Amygdala (tissue), 56 donors: Measurements from ENCODE around the gene ABCD2.
"Not testable (repeated sequence)": the region's sequence is repeated elsewhere in the genome, so short reads cannot be mapped to it uniquely, and the experiment has no call there.

ENCODE experiments used
- DNase-seq, 56 donors: peaks; one replicate each; lab custom pipeline; 2025; lab: John Stamatoyannopoulos, UW

Gene ABCD2

GRCh38 chr12:39619660-39620433, at the start of gene ABCD2:
Gene ABCD2, minus strand, starts transcription at chr12:39619803. Its CDS starts 188 bp downstream, at chr12:39619615.
- DNase-seq, result peak in 55 of 56 donors; percentile 13 to 87 (median 64)

GRCh38 chr12:39660101-39660500, 40.5 kb upstream of the ABCD2 start:
- DNase-seq, result no peak

GRCh38 chr12:39647383-39647782, 27.8 kb upstream of the ABCD2 start:
- no peak for DNase-seq

GRCh38 chr12:39646963-39647362, 27.4 kb upstream of the ABCD2 start:
- DNase-seq, result no peak

- no peak for DNase-seq
Observed at GRCh38 chr12:39643052-39643451, 23.4 kb upstream of the ABCD2 start.

- no peak for DNase-seq
Observed at GRCh38 chr12:39638840-39639239, 19.2 kb upstream of the ABCD2 start.

GRCh38 chr12:39638178-39638577, 18.6 kb upstream of the ABCD2 start:
- no peak for DNase-seq

GRCh38 chr12:39632670-39633069, 13.1 kb upstream of the ABCD2 start:
- no peak for DNase-seq

- DNase-seq, result no peak
Observed at GRCh38 chr12:39628836-39629235, 9.2 kb upstream of the ABCD2 start.

- DNase-seq, result no peak
Observed at GRCh38 chr12:39627914-39628313, 8.3 kb upstream of the ABCD2 start.

- DNase-seq, result no peak
Observed at GRCh38 chr12:39626033-39626814, 6.6 kb upstream of the ABCD2 start.

GRCh38 chr12:39623919-39624318, 4.3 kb upstream of the ABCD2 start:
- no peak for DNase-seq

GRCh38 chr12:39623160-39623559, 3.6 kb upstream of the ABCD2 start:
- DNase-seq, result not testable (repeated sequence)

- DNase-seq, result no peak
Observed at GRCh38 chr12:39622306-39622705, 2.7 kb upstream of the ABCD2 start.

- DNase-seq, result no peak
Observed at GRCh38 chr12:39621670-39622069, 2.1 kb upstream of the ABCD2 start.

- peak in 1 of 56 donors; percentile 1 for DNase-seq
Observed at GRCh38 chr12:39620659-39621658, 1.4 kb upstream of the ABCD2 start.

- peak in 18 of 56 donors; percentile 3 to 75 (median 45) for DNase-seq
Observed at GRCh38 chr12:39619316-39619659, 315 bp downstream of the ABCD2 start.

GRCh38 chr12:39618701-39619100, 902 bp downstream of the ABCD2 start:
- peak in 3 of 56 donors; percentile 1 to 27 (median 8) for DNase-seq

GRCh38 chr12:39617887-39618286, 1.7 kb downstream of the ABCD2 start:
- DNase-seq, result no peak

GRCh38 chr12:39616666-39617065, 2.9 kb downstream of the ABCD2 start:
- DNase-seq, result no peak

- DNase-seq, result no peak
Observed at GRCh38 chr12:39616251-39616650, 3.4 kb downstream of the ABCD2 start.
